Measurements from ENCODE around the gene ENTPD8. TPM values are rescaled to one million over a fixed set of nuclear protein-coding genes. Genes with fewer than 3 reads are reported as not detected.

ENTPD8 gene
- not detected in 2 replicates for total RNA-seq

- Mint-ChIP-seq H3K4me3 (peak within 1 kb of the TSS; percentile 70), H3K9me3 (no peaks in the 10 kb centered on the region), H3K36me3 (ENCODE audit: low read depth) (no peaks in the 10 kb centered on the region), H3K27me3 (peaks cover 16% of the 10 kb centered on the region), H3K4me1 (peaks cover 8% of the 10 kb centered on the region), H3K27ac (no peak within 1 kb of the TSS)
- DNase-seq = peak; percentile 81
- intact Hi-C loops (cut with micrococcal nuclease) = no loop called here
Measured at GRCh38 chr9:137441289-137441934, at the start of gene ENTPD8. Gene ENTPD8 (minus strand): TSS chr9:137441357. CDS start chr9:137438285, 3,072 bp downstream.

GRCh38 chr9:137490532-137491186 is 49.5 kb upstream of the ENTPD8 start:
- peaks cover 17% of the 10 kb centered on the region for H3K4me1 Mint-ChIP-seq
- H3K27me3 Mint-ChIP-seq = no peaks in the 10 kb centered on the region
- H3K27ac Mint-ChIP-seq = no peak overlapping the region
- H3K9me3 Mint-ChIP-seq = no peaks in the 10 kb centered on the region
- intact Hi-C loops (cut with micrococcal nuclease) = no loop called here
- no peak for DNase-seq
- H3K4me3 Mint-ChIP-seq = no peak overlapping the region
- no peaks in the 10 kb centered on the region for H3K36me3 Mint-ChIP-seq (ENCODE audit: low read depth)

- H3K4me3 Mint-ChIP-seq = no peak overlapping the region
- peaks cover 14% of the 10 kb centered on the region for H3K4me1 Mint-ChIP-seq
- no peaks in the 10 kb centered on the region for H3K36me3 Mint-ChIP-seq (ENCODE audit: low read depth)
- no peak overlapping the region for H3K27ac Mint-ChIP-seq
- H3K9me3 Mint-ChIP-seq = no peaks in the 10 kb centered on the region
- DNase-seq = no peak
- intact Hi-C loops (cut with micrococcal nuclease) = no loop called here
- no peaks in the 10 kb centered on the region for H3K27me3 Mint-ChIP-seq
Measured at GRCh38 chr9:137488906-137489305, 47.7 kb upstream of the ENTPD8 start.

- intact Hi-C loops (cut with micrococcal nuclease) = no loop called here
- no peaks in the 10 kb centered on the region for H3K9me3 Mint-ChIP-seq
- no peaks in the 10 kb centered on the region for H3K27me3 Mint-ChIP-seq
- H3K4me3 Mint-ChIP-seq = no peak overlapping the region
- H3K27ac Mint-ChIP-seq = no peak overlapping the region
- no peak for DNase-seq
- peaks cover 14% of the 10 kb centered on the region for H3K4me1 Mint-ChIP-seq
- no peaks in the 10 kb centered on the region for H3K36me3 Mint-ChIP-seq (ENCODE audit: low read depth)
Measured at GRCh38 chr9:137488327-137488653, 47.1 kb upstream of the ENTPD8 start.

GRCh38 chr9:137487454-137488326 is 46.5 kb upstream of the ENTPD8 start:
- no peaks in the 10 kb centered on the region for H3K36me3 Mint-ChIP-seq (ENCODE audit: low read depth)
- DNase-seq = no peak
- no peak overlapping the region for H3K4me3 Mint-ChIP-seq
- intact Hi-C loops (cut with micrococcal nuclease) = no loop called here
- H3K4me1 Mint-ChIP-seq = peaks cover 14% of the 10 kb centered on the region
- H3K27ac Mint-ChIP-seq = no peak overlapping the region
- no peaks in the 10 kb centered on the region for H3K9me3 Mint-ChIP-seq
- H3K27me3 Mint-ChIP-seq = no peaks in the 10 kb centered on the region

GRCh38 chr9:137486545-137487453 is 45.6 kb upstream of the ENTPD8 start:
- intact Hi-C loops (cut with micrococcal nuclease) = no loop called here
- no peaks in the 10 kb centered on the region for H3K36me3 Mint-ChIP-seq (ENCODE audit: low read depth)
- DNase-seq = no peak
- peaks cover 17% of the 10 kb centered on the region for H3K4me1 Mint-ChIP-seq
- H3K27me3 Mint-ChIP-seq = no peaks in the 10 kb centered on the region
- no peaks in the 10 kb centered on the region for H3K9me3 Mint-ChIP-seq
- no peak overlapping the region for H3K4me3 Mint-ChIP-seq
- no peak overlapping the region for H3K27ac Mint-ChIP-seq

GRCh38 chr9:137486141-137486490 is 45.0 kb upstream of the ENTPD8 start:
- H3K27ac Mint-ChIP-seq = no peak overlapping the region
- H3K4me1 Mint-ChIP-seq = peaks cover 15% of the 10 kb centered on the region
- H3K27me3 Mint-ChIP-seq = no peaks in the 10 kb centered on the region
- no peaks in the 10 kb centered on the region for H3K36me3 Mint-ChIP-seq (ENCODE audit: low read depth)
- no peak for DNase-seq
- intact Hi-C loops (cut with micrococcal nuclease) = no loop called here
- H3K4me3 Mint-ChIP-seq = no peak overlapping the region
- no peaks in the 10 kb centered on the region for H3K9me3 Mint-ChIP-seq

GRCh38 chr9:137485343-137486140 is 44.4 kb upstream of the ENTPD8 start:
- Mint-ChIP-seq H3K36me3 (ENCODE audit: low read depth) (no peaks in the 10 kb centered on the region), H3K27me3 (no peaks in the 10 kb centered on the region), H3K27ac (no peak overlapping the region), H3K4me3 (no peak overlapping the region), H3K9me3 (no peaks in the 10 kb centered on the region), H3K4me1 (peaks cover 9% of the 10 kb centered on the region)
- intact Hi-C loops (cut with micrococcal nuclease) = no loop called here
- no peak for DNase-seq

GRCh38 chr9:137484551-137485315 is 43.6 kb upstream of the ENTPD8 start:
- no peak for DNase-seq
- H3K4me3 Mint-ChIP-seq = no peak overlapping the region
- no peak overlapping the region for H3K27ac Mint-ChIP-seq
- H3K9me3 Mint-ChIP-seq = no peaks in the 10 kb centered on the region
- no peaks in the 10 kb centered on the region for H3K27me3 Mint-ChIP-seq
- intact Hi-C loops (cut with micrococcal nuclease) = no loop called here
- H3K4me1 Mint-ChIP-seq = peaks cover 7% of the 10 kb centered on the region
- no peaks in the 10 kb centered on the region for H3K36me3 Mint-ChIP-seq (ENCODE audit: low read depth)

GRCh38 chr9:137482094-137482781 is 41.1 kb upstream of the ENTPD8 start:
- H3K4me1 Mint-ChIP-seq = peaks cover 7% of the 10 kb centered on the region
- H3K9me3 Mint-ChIP-seq = no peaks in the 10 kb centered on the region
- H3K27ac Mint-ChIP-seq = no peak overlapping the region
- no peaks in the 10 kb centered on the region for H3K27me3 Mint-ChIP-seq
- peak; percentile 64 for DNase-seq
- H3K4me3 Mint-ChIP-seq = no peak overlapping the region
- intact Hi-C loops (cut with micrococcal nuclease) = no loop called here
- no peaks in the 10 kb centered on the region for H3K36me3 Mint-ChIP-seq (ENCODE audit: low read depth)

- Mint-ChIP-seq H3K27ac (no peak overlapping the region), H3K27me3 (no peaks in the 10 kb centered on the region), H3K9me3 (peaks cover 4% of the 10 kb centered on the region), H3K4me3 (no peak overlapping the region), H3K36me3 (ENCODE audit: low read depth) (peaks cover 2% of the 10 kb centered on the region), H3K4me1 (peaks cover 7% of the 10 kb centered on the region)
- intact Hi-C loops (cut with micrococcal nuclease) = no loop called here
- no peak for DNase-seq
Measured at GRCh38 chr9:137480686-137481683, 39.8 kb upstream of the ENTPD8 start.
